ENCODE data around the gene RPL27.
"Not testable (repeated sequence)": the region's sequence is repeated elsewhere in the genome, so short reads cannot be mapped to it uniquely, and the experiment has no call there.

GRCh38 chr17:42973323-42973722 lies 24.9 kb upstream of the RPL27 start:
- not testable (repeated sequence) for TF ChIP-seq CTCF, POLR2A (IDR thresholded peaks at IDR 0.05)
